Neural cell (in vitro differentiated cells): ENCODE results near the gene PRDX3. TPM values are rescaled to one million over a fixed set of nuclear protein-coding genes. Genes with fewer than 3 reads are reported as not detected.

ENCODE experiments used
- H2AFZ ChIP-seq: fragments of 200-600, 300-800 bp; sonication (generic), shearing (Covaris generic); 2 replicates; pipeline ENCODE4 v1.6.0; 2014; ENCODE audit warnings: low read depth, mild to moderate bottlenecking, antibody characterized with exemption, low read length, moderate library complexity
- H3F3A ChIP-seq: fragments of 200-600 bp; shearing (Covaris generic); 2 replicates; pipeline ENCODE4 v1.6.1; 2016; ENCODE audit warnings: mild to moderate bottlenecking, moderate library complexity, mixed read lengths, antibody characterized with exemption, low read length; ENCODE audit not compliant: insufficient read depth, poor library complexity, severe bottlenecking
- H3K27ac ChIP-seq: fragments of 200-600, 300-800 bp; sonication (generic), shearing (Covaris generic); 2 replicates; pipeline ENCODE4 v1.5.1; 2014; ENCODE audit warnings: mild to moderate bottlenecking, low read length, moderate library complexity
- H3K27me3 ChIP-seq: fragments of 300-800, 200-600 bp; sonication (generic), shearing (Covaris generic); 2 replicates; pipeline ENCODE4 v1.6.0; 2014; ENCODE audit warnings: mild to moderate bottlenecking, low read depth, low read length, moderate library complexity; ENCODE audit not compliant: insufficient read depth
- H3K36me3 ChIP-seq: fragments of 300-800, 200-600 bp; sonication (generic), shearing (Covaris generic); 2 replicates; pipeline ENCODE4 v1.5.1; 2014; ENCODE audit warnings: mild to moderate bottlenecking, antibody characterized with exemption, low read length, moderate library complexity; ENCODE audit not compliant: insufficient read depth
- H3K4me2 ChIP-seq: fragments of 300-800, 200-600 bp; sonication (generic), shearing (Covaris generic); 2 replicates; pipeline ENCODE4 v1.6.0; 2014; ENCODE audit warnings: mild to moderate bottlenecking, low read length
- H3K4me3 ChIP-seq: fragments of 300-800, 200-600 bp; sonication (generic), shearing (Covaris generic); 2 replicates; pipeline ENCODE4 v1.5.1; 2014; ENCODE audit warnings: mild to moderate bottlenecking, low read length, moderate library complexity
- H3K79me2 ChIP-seq: fragments of 200-600 bp; shearing (Covaris generic); replicated peaks from 2 replicates; pipeline ENCODE4 v1.6.0; 2014; ENCODE audit warnings: mild to moderate bottlenecking, low read length, moderate library complexity; ENCODE audit not compliant: insufficient read depth
- H3K9ac ChIP-seq: fragments of 300-800, 200-600 bp; sonication (generic), shearing (Covaris generic); 2 replicates; pipeline ENCODE4 v1.6.1; 2016; ENCODE audit warnings: mild to moderate bottlenecking, low read length, mixed read lengths
- H3K9me2 ChIP-seq: fragments of 200-600 bp; shearing (Covaris generic); 2 replicates; pipeline ENCODE4 v1.6.1; 2016; ENCODE audit warnings: mild to moderate bottlenecking, low read length, mixed read lengths; ENCODE audit not compliant: insufficient read depth
- H3K9me3 ChIP-seq: fragments of 200-600, 300-800 bp; sonication (generic), shearing (Covaris generic); 2 replicates; pipeline ENCODE4 v1.6.1; 2016; ENCODE audit warnings: mild to moderate bottlenecking, mixed run types, low read length, moderate library complexity, mixed read lengths
- H4K20me1 ChIP-seq: fragments of 200-600 bp; shearing (Covaris generic); 2 replicates; pipeline ENCODE4 v1.6.1; 2016; ENCODE audit warnings: mild to moderate bottlenecking, mixed run types; ENCODE audit not compliant: insufficient read depth
- CTCF ChIP-seq: fragments of 450-650 bp; IDR thresholded peaks from 2 replicates; pipeline ENCODE4 v1.5.1; 2014; ENCODE audit warnings: antibody characterized with exemption, mild to moderate bottlenecking, moderate library complexity; ENCODE audit not compliant: poor library complexity, severe bottlenecking
- EP300 ChIP-seq: fragments of 450-650 bp; conservative IDR thresholded peaks from 2 replicates; pipeline ENCODE4 v1.6.1; 2014; ENCODE audit warnings: antibody characterized with exemption, mild to moderate bottlenecking, moderate library complexity; ENCODE audit not compliant: poor library complexity, severe bottlenecking
- EZH2 ChIP-seq: fragments of 200-600, 300-800 bp; shearing (Covaris generic), sonication (generic); IDR thresholded peaks from 2 replicates; pipeline ENCODE4 v1.6.1; 2014; ENCODE audit warnings: antibody characterized with exemption, low read length, borderline replicate concordance, mild to moderate bottlenecking; ENCODE audit not compliant: insufficient read depth, poor library complexity, severe bottlenecking
- MXI1 ChIP-seq: fragments of 450-650 bp; conservative IDR thresholded peaks from 2 replicates; pipeline ENCODE4 v1.6.1; 2014; ENCODE audit warnings: antibody characterized with exemption, mild to moderate bottlenecking; ENCODE audit not compliant: poor library complexity, severe bottlenecking
- POLR2AphosphoS5 ChIP-seq: IDR thresholded peaks from 2 replicates; pipeline ENCODE4 v1.6.1; 2012
- RAD21 ChIP-seq: fragments of 450-650 bp; conservative IDR thresholded peaks from 2 replicates; pipeline ENCODE4 v1.6.1; 2014; ENCODE audit warnings: antibody characterized with exemption, mild to moderate bottlenecking, moderate library complexity
- REST ChIP-seq: IDR thresholded peaks from 2 replicates; pipeline ENCODE4 v1.6.1; 2012; ENCODE audit warnings: borderline replicate concordance
- SMC3 ChIP-seq: fragments of 450-650 bp; conservative IDR thresholded peaks from 2 replicates; pipeline ENCODE4 v1.6.1; 2014; ENCODE audit warnings: antibody characterized with exemption, mild to moderate bottlenecking, moderate library complexity; ENCODE audit not compliant: poor library complexity
- TAF1 ChIP-seq: IDR thresholded peaks from 2 replicates; pipeline ENCODE4 v1.6.1; 2012; ENCODE audit warnings: low read depth
- polyA plus RNA-seq: library from polyadenylated mRNA; depleted of rRNA; stranded (reverse); fragments of >200 nt; gene quantifications from 2 replicates; pipeline ENCODE4 v1.2.3, GENCODE V29; 2014

PRDX3 gene
- polyA plus RNA-seq, 1 donor from 2014 or later = 258 TPM

- peaks cover 5% of the 10 kb centered on the region for H3K36me3 ChIP-seq
- no peak overlapping the region for H3K4me3 ChIP-seq
- no peak overlapping the region for H2AFZ ChIP-seq
- H3K4me2 ChIP-seq = no peak overlapping the region
- no peaks in the 10 kb centered on the region for H3F3A ChIP-seq
- H3K9me3 ChIP-seq = no peaks in the 10 kb centered on the region
- TF ChIP-seq SMC3 (no peak), CTCF (no peak), EP300 (no peak), RAD21 (no peak), REST (no peak), EZH2 (no peak), TAF1 (no peak), POLR2AphosphoS5 (no peak), MXI1 (no peak)
- no peak overlapping the region for H3K27ac ChIP-seq
- H3K9ac ChIP-seq = no peak overlapping the region
- no peaks in the 10 kb centered on the region for H3K27me3 ChIP-seq
- no peaks in the 10 kb centered on the region for H3K79me2 ChIP-seq
- no peaks in the 10 kb centered on the region for H3K9me2 ChIP-seq
- no peaks in the 10 kb centered on the region for H4K20me1 ChIP-seq
Observed at GRCh38 chr10:119120413-119120867, 58.2 kb downstream of the PRDX3 start.

GRCh38 chr10:119119400-119119799 lies 59.2 kb downstream of the PRDX3 start:
- Histone ChIP-seq H3F3A (no peaks in the 10 kb centered on the region), H3K9me3 (no peaks in the 10 kb centered on the region), H3K79me2 (no peaks in the 10 kb centered on the region), H3K4me2 (no peak overlapping the region), H3K27me3 (no peaks in the 10 kb centered on the region), H4K20me1 (no peaks in the 10 kb centered on the region), H2AFZ (no peak overlapping the region), H3K36me3 (peaks cover 5% of the 10 kb centered on the region), H3K9me2 (no peaks in the 10 kb centered on the region), H3K27ac (no peak overlapping the region), H3K4me3 (no peak overlapping the region), H3K9ac (no peak overlapping the region)
- no peak for TF ChIP-seq CTCF
- TF ChIP-seq SMC3 = no peak
- no peak for TF ChIP-seq TAF1
- TF ChIP-seq MXI1 = no peak
- TF ChIP-seq EZH2 = no peak
- TF ChIP-seq REST = no peak
- no peak for TF ChIP-seq POLR2AphosphoS5
- TF ChIP-seq EP300 = no peak
- TF ChIP-seq RAD21 = no peak
